IPS DF 4.7 (cell line): ENCODE results near the gene ATF6.

Experiments used
- DNase-seq: peaks from one replicate; pipeline ENCODE4 v3.0.0-alpha.2; 2013; ENCODE audit warnings: low spot score; ENCODE audit errors: extremely low read depth

The ATF6 gene

DNA sequence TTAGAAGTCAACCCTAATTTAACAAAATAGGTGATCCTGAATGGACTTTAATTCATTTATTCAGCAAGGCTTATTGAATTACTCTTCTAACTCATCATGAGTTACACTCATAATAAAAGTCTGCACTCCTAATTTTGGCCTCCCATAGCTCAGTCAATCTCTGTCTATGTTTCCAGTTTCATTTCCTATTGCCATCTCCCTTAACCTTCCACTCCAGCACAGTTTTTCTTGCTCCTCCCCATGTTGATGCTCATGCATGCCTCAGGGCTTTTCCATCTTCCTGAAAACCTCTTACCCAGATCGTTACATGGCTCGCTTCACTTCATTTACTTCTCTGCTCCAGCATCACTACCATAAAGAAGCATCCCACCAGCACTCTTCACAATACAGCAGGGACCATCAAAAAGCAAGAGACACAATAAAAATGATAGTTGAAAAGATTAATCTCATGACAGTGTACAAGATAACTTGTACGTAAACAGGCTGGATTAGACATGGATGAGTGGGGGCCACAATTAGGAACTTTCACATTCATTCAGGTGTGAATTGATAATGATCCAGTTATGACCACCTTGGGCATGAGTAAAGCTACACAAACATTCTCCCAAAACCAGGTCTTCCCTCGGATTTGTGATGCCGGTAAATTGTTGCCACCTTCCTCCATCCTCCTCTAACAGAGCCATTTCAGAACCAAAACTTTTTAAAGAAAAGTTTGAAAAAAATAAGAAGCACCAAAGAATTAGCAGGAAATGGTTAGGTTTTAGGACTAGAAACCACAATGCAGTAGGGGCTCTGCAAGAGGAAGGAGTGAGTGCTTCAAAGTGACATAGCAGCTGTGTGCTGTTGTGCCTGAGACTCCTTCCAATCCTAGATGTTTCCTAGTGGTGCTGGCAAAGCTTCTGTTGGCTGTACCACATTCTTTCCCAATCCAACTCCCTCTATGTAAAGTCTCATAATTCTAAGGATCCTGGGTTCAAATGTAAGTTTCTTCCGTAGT is 167.8 kb downstream of the ATF6 start:
- DNase-seq = no peak

DNA sequence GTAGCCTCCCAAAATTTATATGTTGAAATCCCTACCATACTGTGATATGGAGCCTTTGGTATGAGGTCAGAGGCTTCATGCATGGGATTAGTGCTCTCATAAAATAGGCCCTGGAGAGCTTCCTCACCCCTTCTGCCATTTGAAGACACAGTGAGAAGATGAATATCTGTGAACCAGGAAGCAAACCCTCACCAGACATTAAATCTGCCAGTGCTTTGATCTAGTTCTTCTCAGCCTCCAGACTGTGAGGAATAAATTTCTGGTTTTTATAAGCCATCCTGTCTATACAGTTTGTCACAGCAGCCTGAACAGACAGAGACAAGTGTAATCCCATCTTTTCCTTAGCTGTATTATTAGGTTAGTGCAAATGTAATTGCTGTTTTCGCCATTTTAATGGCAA is 169.1 kb downstream of the ATF6 start:
- no peak for DNase-seq

DNA sequence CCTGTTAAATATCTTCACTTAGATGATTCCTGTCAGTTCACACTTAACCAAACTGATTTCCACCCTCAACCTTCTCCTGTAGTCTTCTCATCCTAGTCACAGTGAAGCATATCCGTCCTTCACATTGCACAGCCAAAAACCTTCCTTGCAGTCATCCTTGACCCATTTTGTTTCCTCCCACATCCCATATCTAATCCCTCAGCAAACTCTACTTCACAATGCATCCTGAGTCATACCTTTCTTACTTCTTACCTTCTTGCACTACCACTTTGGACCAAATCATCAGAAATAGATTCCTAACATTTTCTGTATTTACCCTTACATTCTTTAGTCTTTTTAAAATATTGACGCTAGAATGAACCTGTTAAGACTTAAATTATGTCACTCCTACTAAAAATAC is 170.7 kb downstream of the ATF6 start:
- DNase-seq = no peak

DNA sequence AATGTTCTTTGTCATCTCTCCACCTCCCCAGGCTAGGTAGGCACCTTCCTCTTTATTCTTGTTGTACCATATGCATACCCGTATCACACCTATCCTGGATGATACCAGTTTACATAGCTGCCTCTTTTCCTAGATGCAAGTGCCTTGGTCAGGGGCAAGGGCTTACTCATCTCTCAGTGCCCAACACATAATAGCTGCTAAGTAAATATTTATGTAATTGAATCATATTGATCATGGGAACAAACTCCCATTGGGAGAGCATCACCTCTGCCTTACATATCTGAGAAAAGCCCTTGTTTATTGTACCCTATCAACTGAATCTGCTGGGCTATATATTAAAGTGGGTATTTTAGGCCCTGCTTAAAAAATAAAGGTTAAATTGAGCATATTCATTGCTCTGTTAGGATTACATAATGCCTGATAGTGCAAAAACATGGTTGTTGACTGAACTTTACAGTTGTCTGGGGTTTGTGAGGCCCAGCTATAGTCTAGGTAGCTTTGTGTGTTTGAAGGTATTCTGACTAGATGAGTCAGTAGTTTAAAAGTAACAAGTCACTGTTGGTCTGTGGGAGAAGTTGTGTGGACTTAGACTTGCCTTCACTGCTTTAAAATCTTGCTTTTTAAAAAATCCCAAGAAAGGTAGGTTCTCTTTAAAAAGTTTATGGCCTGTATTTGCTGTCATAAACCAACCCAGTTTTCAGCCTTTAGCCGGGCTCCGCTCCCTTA is 174.9 kb downstream of the ATF6 start:
- no peak for DNase-seq

DNA sequence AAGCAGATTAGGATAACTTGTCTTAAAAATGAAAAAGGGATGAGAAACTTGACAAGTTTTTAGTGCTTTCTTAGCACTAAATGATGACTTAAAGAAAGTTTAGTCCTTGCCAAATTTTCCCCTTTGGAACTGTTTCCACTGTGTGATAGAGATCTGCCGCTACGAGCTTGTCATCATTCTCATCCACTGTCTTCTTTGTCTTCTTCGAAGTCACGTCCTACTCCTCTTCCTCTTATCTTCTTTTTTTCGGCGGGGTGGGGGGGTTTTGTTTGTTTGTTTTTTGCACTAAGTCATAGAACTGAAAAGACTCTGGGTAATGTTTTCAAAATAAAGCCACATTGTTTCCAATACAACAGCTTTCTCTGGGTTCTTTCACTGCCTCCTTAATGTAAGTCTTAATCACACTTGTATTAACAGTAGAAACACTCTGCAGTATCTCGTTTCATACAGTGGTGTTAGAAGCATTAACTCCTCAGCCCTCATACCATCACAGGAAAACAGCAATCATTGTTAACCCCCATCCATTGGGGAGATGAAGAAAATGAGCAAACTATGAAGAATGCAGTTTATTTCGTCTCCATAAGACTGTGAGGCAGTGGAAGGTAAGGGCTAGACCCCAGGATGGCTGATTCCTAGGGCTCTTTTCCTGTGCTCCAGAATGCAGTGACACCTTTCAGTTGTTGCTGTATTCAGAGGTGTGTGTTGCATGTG is 175.8 kb downstream of the ATF6 start:
- no peak for DNase-seq

DNA sequence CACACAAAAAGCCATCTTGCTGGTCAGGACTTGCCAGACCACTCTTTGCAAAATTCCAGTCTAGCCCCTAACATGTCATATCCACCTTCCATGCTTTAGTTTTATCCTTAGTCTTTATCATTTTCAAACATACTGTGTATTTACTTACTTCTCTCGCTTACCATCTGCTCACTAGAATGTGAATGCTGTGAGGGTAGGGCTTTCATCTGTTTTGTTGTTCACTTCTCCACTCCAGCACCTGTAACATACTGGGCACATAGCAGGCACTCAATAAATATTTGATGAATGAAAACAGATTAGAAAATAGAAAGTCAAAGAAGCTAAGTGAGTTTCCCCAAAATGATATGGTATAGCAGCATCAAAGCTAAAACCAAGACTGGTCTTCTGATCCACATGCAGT is 177.6 kb downstream of the ATF6 start:
- no peak for DNase-seq

DNA sequence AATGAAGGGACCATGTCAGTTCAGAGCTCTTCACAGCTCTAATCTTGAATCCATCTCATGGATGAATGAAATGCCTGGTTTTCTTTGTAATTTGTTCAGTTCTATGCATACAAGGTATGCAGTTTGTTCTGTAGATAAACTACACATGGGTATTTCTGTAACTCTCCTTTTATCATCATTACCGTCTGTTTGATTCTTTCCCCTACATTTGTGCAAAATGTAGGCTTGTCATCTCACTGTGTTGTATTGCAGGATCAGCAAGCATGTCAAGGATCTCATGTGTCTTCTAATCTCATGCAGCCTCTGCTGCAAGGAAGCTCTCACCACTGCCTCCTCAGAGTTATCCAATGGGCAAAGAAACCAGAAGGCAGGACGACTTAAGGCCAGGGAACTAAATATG is 178.3 kb downstream of the ATF6 start:
- no peak for DNase-seq

DNA sequence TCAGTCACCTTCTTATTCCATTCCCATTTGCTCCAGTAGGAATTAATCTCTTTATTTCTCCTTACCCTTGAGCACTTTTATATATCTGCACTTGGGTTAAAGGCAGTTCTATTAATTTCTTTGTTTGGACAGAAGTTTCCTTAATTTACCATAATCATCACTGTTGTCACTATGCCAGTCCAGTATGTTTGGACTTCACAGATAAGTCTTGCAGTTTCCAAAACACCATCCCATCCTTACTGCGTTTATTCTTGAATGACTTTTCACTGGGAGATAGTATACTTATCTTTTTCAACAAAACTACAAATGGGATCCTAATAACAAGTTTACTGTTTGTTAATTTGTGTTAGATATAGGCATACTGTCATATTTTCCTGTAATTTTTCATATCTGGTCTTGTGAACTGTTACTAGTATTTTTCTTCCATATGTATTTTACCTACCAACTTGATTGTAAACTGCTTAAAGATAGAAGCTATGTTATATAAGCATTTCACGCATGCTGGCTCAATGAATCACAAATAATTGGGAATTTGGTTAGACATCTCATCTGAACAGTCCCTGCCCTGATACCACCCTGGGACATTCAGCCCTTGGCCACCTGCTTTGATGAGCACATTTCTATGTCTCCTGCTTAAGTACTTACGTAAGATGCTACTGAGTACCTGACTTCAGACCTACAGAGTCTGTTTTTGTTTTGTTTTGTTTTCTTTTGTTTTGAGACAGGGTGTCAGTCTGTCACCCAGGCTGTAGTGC is 179.4 kb downstream of the ATF6 start:
- DNase-seq = no peak

DNA sequence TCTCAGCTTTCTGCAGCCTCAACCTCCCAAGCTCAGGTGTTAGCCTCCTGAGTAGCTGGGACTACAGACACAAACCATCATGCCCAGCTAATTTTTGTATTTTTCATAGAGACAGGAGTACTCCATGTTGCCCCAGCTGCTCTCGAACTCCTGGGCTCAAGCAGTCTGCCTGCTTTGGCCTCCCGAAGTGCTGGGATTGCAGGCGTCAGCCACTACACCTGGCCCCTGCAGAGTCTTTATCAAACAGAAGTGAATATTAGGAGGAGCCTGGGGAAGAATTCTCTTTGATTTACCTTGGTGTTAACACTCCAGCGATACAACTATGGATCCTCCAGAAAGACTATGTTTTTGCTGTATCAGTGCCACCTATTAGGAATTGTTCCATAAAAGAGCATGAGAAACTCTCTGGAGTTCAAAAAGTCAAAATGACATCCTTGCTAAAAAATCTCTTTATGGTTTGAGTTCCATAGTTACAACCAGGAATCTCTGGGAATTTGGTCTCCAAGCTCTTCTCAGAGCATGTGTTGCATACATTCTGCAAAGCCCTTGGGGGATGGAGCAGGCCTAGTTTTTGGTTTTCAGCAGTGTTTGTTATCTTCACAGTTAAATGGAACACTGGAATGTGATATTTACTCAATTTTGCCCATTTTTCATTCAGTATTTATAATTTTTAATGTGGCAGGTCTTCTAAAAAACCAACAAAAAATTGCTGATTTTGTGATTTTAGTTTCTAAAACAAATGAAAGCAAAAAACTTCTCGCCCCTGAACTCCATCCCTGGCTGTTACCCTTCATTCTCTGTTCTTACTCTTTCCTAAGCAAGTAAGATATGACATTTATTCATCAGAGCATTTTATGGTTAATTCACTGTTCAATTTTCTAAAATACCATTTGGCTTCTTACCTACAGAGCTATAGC is 180.2 kb downstream of the ATF6 start:
- no peak for DNase-seq

DNA sequence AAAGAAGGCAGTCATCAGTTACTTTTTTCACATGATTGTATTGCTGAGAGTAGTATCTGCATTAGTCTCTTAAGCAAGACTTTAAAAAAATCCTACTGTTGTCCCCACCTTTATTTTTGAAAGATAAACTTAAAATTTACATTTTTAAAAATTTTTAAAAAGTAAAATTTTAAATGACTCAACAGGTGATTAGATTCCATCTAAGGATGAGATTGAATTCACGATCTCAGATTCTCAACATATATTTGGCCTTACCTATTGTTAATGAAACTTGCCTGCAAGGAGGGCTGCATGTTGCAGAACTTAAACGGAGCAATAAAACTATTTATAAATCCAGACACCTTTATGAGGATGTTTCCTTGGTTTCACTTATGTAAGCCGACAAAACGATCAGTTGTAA is 182.3 kb downstream of the ATF6 start:
- DNase-seq = no peak

DNA sequence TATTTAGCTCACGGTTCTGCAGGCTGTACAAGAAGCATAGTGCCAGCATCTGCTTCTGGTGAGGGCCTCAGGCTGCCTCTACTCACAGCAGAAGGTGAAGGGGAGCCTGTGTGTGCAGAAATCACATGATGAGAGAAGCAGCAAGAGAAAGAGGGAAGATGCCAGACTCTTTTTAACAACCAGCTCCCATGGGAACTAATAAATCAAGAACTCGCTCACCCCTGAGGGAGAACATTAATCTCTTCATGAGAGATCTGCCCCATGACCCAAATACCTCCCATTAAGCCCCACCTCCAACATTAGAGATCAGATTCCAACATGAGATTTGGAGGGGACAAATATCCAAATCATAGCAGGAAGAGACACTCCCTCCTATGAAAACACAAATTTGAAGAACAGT is 183.4 kb downstream of the ATF6 start:
- DNase-seq = no peak

DNA sequence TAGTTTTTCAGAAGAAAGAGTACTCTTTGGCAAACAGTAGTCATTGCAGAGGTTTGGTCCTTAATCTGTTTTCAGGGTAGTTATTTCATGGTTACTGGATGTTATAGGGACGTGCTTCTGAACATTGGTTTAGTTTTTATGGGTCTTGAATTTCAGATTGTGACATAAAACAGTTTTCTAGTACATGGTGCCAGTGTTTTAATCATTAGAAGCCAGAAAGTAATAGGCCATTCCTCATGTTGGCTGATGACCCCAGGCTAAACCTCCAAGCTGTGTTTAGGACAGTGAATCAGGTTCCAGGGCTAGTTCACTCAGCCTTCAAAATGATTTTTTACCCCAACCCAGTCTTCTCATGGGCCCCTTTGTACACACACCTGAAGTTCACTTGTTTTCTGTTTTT is 184.3 kb downstream of the ATF6 start:
- no peak for DNase-seq

DNA sequence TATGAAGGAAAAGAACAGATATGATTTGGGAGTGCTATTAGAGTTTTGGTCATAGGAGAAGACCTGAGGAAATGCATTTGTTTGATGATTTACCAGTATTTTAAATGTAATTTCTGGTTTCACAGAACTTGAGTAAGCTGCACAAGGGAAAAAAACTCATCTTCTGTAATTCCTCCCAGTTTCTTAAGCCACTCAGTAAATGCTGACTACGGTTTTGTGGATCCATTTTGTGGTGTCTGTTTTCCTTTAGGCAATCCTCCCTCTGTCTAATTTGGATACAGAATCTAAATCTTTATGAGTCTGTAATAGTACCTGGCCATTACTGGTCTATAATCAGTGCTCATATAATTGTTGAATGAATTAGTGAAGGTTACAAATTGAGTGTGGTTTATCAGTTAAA is 185.5 kb downstream of the ATF6 start:
- no peak for DNase-seq

DNA sequence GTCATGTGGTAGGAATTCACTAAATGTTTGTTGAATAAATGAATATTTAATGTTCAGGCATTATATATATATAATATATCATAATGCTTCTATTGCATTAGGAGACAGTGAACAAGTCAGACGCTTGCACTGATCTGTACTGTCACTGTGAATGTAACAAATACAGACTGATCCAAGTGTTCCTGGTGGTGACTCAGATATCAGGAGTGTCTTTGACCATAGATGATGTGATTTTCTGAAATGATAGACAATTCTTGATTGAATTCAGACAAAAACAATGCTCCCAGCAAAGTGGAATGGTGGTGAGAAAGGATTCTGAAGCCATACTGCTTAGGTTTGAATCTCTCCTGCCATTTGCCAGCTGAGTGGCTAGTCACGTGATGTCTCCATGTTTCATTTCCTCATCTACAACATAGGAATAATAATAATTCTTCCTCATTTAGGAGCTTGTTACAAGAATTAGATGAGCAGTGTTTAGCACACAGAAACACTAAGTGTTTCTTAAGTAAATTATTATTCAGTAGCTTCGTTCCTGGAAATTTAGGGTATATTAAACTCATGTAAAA is 186.6 kb downstream of the ATF6 start:
- DNase-seq = no peak

DNA sequence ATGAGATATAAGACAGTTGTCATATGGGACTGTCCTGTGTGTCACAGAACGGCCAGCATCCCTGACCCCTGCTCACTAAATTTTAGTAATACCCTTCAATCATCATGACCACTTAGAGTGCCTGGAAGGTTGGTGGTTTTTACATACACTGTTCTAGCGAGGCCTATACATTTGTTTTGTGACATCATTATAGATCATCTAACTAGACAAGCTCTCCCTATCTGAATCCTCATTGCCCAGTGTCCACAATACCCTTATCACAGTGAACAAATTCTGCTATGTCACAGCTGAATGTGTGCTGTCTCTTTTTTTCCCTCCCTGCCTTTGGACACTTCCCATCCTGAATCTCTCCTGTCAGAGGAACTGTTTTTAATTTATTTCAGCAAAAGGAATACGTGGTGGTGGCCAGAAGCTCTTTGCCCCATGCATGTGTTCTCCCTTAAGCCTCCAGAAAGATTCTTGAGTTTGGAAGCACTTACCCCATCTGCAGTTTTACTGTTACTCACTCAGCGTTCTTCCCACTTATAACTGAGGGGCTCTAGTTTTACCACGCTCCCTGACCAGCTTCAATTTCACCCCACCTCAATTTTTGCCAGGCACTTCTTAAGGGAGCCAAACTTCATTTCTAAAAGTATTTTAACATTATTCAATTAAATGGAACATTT is 187.3 kb downstream of the ATF6 start:
- DNase-seq = no peak

DNA sequence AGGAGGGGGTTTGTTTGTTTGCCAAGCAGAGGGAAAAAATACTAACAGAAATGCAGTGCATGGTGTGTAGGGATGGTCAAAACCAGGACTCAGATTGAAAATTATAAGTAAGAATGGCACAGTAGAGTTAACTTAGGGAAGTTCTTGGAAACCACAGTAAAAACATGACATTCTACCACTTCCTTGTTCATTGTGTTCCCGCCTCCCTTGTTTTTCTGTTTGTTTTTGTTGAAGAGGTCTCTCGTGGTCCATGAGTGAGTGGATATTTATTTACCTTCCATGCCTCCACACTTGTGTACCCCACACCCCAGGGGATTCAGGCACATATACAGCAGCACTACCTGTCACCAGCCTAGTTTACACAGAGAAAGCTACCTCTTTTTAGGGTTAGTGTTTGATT is 187.9 kb downstream of the ATF6 start:
- DNase-seq = no peak

DNA sequence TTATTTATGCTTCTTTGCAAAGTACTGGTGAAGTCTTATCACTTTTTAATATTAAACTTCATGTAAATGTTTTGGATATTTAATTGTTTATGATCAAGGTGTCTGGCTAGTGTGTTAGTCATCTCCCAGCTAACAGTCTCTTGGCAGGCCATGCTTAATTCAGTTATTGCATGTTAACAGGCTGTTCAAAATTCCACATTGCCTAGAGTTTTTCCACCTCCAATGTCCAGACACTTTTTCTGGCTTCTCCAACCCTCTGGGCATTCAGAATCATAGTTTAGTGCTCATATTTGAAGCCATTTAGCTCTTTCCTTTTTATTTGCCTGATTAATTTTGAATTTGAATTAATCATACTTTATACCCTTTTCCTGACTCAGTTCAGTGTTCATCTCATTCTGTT is 188.3 kb downstream of the ATF6 start:
- no peak for DNase-seq

DNA sequence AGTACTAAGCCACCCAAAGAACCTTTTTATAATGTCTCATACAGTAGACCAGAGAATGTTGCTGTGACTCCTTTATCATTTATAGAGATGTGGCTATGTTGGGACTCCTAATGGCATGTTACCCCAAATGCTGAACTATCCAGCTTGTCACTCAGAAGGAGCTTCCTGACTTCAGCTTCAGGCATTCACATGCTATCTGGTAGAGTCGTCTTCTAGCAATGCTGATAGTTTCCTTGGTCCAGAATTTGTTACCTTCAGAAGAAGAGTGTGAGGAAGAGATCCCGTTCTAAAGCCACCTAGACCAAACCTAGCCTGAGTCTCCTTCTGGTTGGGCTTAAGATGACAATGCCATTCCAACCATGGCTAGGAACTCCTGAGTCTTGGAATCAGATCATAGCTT is 189.5 kb downstream of the ATF6 start:
- no peak for DNase-seq

DNA sequence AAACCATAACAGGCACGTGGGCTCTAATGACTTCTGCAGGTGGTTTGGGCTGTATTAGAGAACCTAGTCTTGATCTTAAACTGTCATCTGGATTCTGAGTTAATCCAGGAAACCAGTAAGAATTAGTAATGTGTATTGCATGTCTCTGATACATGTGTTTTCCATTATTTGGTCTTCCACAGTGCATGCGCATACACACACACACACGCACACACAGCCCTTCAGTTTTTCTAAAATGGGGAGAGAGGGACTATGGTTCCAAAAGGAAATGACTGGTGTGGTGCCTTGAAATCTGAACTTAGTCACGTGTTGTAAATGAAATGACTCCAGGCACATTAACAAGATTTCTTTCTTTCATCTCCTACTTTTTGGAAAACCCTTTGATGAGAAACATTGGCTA is 190.0 kb downstream of the ATF6 start:
- DNase-seq = no peak
